Astrocyte (in vitro differentiated cells and primary cell): ENCODE results near the gene PPP1R13B.

Experiments
- CTCF ChIP-seq: IDR thresholded peaks from 2 replicates; pipeline ENCODE4 v1.5.1; 2011; ENCODE audit warnings: low read depth, mild to moderate bottlenecking, inconsistent platforms, low read length, moderate library complexity; ENCODE audit not compliant: insufficient read depth
- EZH2 ChIP-seq: IDR thresholded peaks from 2 replicates; pipeline ENCODE4 v1.6.1; 2012; ENCODE audit warnings: mild to moderate bottlenecking, low read length, inconsistent platforms; ENCODE audit not compliant: insufficient read depth

- TF ChIP-seq CTCF (no peak), EZH2 (no peak)
These were observed 85.3 kb downstream of the PPP1R13B start for GRCh38 chr14:103762036-103762435.
